ENCODE data around the gene PCDHA8. TPM values are rescaled to one million over a fixed set of nuclear protein-coding genes. Genes with fewer than 3 reads are reported as not detected.

Gene PCDHA8
- total RNA-seq, 1 experiment from 2014 or later, result not detected

- H3K36me3 ChIP-seq (ENCODE audit: control insufficient read depth in 1 of 2, insufficient read depth in 2 of 2, low read length in 2 of 2), result no peaks in the 10 kb centered on the region
- H3K4me2 ChIP-seq (ENCODE audit: low read length), result no peak overlapping the region
- no peak for ATAC-seq
- no peak overlapping the region for H3K4me3 ChIP-seq (replicated peaks in 1 of 2; ENCODE audit: low read depth in 1 of 2, low read length in 2 of 2)
- ChIA-PET RAD21 (ENCODE audit: low non-redundant PET in 1 of 2, low total read pairs in 2 of 2, uncharacterized antibody in 2 of 2, unreplicated experiment in 2 of 2) (no interaction called here), CTCF (no interaction called here), POLR2A (no interaction called here)
- H3K27ac ChIP-seq (ENCODE audit: low read depth, low read length), result no peak overlapping the region
- no peaks in the 10 kb centered on the region for H3K9me2 ChIP-seq (ENCODE audit: insufficient read depth)
- intact Hi-C loops (cut with micrococcal nuclease), result no loop called here
- peaks cover 0 to 5% of the 10 kb centered on the region in 2 experiments; a peak in 2 of 4 replicates for H3K9me3 ChIP-seq (ENCODE audit: control insufficient read depth in 1 of 2, insufficient read depth in 1 of 2, low read depth in 1 of 2, low read length in 2 of 2)
- TF ChIP-seq SP1 (IDR thresholded peaks at IDR 0.05; ENCODE audit: low read depth), result no peak
- no peak for TF ChIP-seq EZH2phosphoT487 (IDR thresholded peaks at IDR 0.05; ENCODE audit: borderline replicate concordance)
- no peak for TF ChIP-seq CEBPB (IDR thresholded peaks at IDR 0.05; ENCODE audit: low read depth)
- no peak for TF ChIP-seq SRF (IDR thresholded peaks at IDR 0.05; ENCODE audit: low read depth)
- TF ChIP-seq TCF7L2 (IDR thresholded peaks at IDR 0.05; ENCODE audit: borderline replicate concordance, extremely low read depth, insufficient read depth, insufficient read length), result no peak
- TF ChIP-seq ATF3 (IDR thresholded peaks at IDR 0.05), result no peak
- no peak for TF ChIP-seq ELF1 (IDR thresholded peaks at IDR 0.05; ENCODE audit: borderline replicate concordance, low read depth)
- no peak for TF ChIP-seq EGR1 (IDR thresholded peaks at IDR 0.05; ENCODE audit: low read depth)
- TF ChIP-seq JUND (IDR thresholded peaks at IDR 0.05), result no peak
- TF ChIP-seq ZBTB33 (IDR thresholded peaks at IDR 0.05; ENCODE audit: extremely low read depth, insufficient replicate concordance, low read length), result no peak
- TF ChIP-seq CTCF (IDR thresholded peaks at IDR 0.05 in 2 of 3, conservative IDR thresholded peaks at IDR 0.05 in 1 of 3; ENCODE audit: borderline replicate concordance in 1 of 3, insufficient read depth in 1 of 3, low read depth in 2 of 3, low read length in 2 of 3), result no peak
- no peak for TF ChIP-seq REST (IDR thresholded peaks at IDR 0.05; ENCODE audit: low read depth)
- TF ChIP-seq YY1 (IDR thresholded peaks at IDR 0.05; ENCODE audit: extremely low read depth, insufficient replicate concordance, low read depth, low read length), result no peak
- no peak for TF ChIP-seq ZNF274 (IDR thresholded peaks at IDR 0.05; ENCODE audit: low read depth, low read length)
- no peak overlapping the region for H3K9ac ChIP-seq (ENCODE audit: low read length)
- no TSS peak for BruUV-seq (replicated peaks)
- no peaks in the 10 kb centered on the region for H3K79me2 ChIP-seq (ENCODE audit: insufficient read depth, low read length)
- H2AFZ ChIP-seq (ENCODE audit: low read depth, low read length, poor library complexity, severe bottlenecking), result no peak overlapping the region
- H3K4me1 ChIP-seq (ENCODE audit: control insufficient read depth in 1 of 2, insufficient read depth in 2 of 2, low read length in 2 of 2), result no peaks in the 10 kb centered on the region
- no peaks in the 10 kb centered on the region for H4K20me1 ChIP-seq (ENCODE audit: insufficient read depth)
- H3K27me3 ChIP-seq (ENCODE audit: insufficient read depth, low read length), result no peaks in the 10 kb centered on the region
- DNase-seq (ENCODE audit: low read depth, low spot score), result no peak
These were observed 38.2 kb upstream of the PCDHA8 start for GRCh38 chr5:140802781-140803271.

Data from HCT116 (cell line).